K562 (cell line): ENCODE data around the gene MAPK4. TPM values are rescaled to one million over a fixed set of nuclear protein-coding genes. Genes with fewer than 3 reads are reported as not detected.

Experiments used
- MYBL2 ChIP-seq, 2 experiments: fragments of 450-650 bp in 1 of 2; sonication (generic) in 1 of 2; formaldehyde crosslinking in 1 of 2; IDR thresholded peaks; 2 replicates each; pipeline versions ENCODE4 v1.6.1 to v1.8.1; 2017 to 2022; ENCODE audit warnings: borderline replicate concordance in 1 of 2, inconsistent platforms in 1 of 2, low read depth in 1 of 2, mild to moderate bottlenecking in 1 of 2, missing genetic modification reagents in 1 of 2, moderate library complexity in 1 of 2
- TFAM ChIP-seq: fragments of 250-450 bp; sonication (Bioruptor Pico); conservative IDR thresholded peaks from 2 replicates; pipeline ENCODE4 v1.5.0; 2021; ENCODE audit warnings: mild to moderate bottlenecking, moderate library complexity
- polyA plus RNA-seq, 8 experiments: library from polyadenylated mRNA; depleted of rRNA in 4 of 8; stranded (reverse) in 5 of 8; unstranded in 3 of 8; fragments of >200 nt; fragmentation: Nextera tagmentation in 2 of 8; fragmentation: Illumina TruSeq in 1 of 8; extraction: Ambion mirVana in 2 of 8; extraction: Trizol in 1 of 8; gene quantifications; 2 replicates each; pipeline versions ENCODE4 v1.2.1 to v1.2.3, GENCODE V29; 2011 to 2014; ENCODE audit warnings: inconsistent platforms in 1 of 8, missing spikeins in 1 of 8
- total RNA-seq, 7 experiments: library from RNA; depleted of rRNA in 6 of 7; stranded (reverse); fragments of >200 nt in 6 of 7; fragmentation: Illumina TruSeq in 2 of 7; extraction: Trizol in 2 of 7; gene quantifications; 2 replicates each; pipeline versions ENCODE4 v1.2.1 to v1.2.3, GENCODE V29; 2011 to 2021; ENCODE audit warnings: low replicate concordance in 1 of 7
- TF ChIP-seq, protein P1 (sequence below): fragments of 450-650 bp; IDR thresholded peaks from 2 replicates; pipeline ENCODE4 v1.6.1; 2016; ENCODE audit warnings: mild to moderate bottlenecking, moderate library complexity

The MAPK4 gene
- total and polyA plus RNA-seq, 9 of the 15 experiments (the other 6 are each of a cell fraction or from before 2014, with no cell fraction given), result not detected

DNA sequence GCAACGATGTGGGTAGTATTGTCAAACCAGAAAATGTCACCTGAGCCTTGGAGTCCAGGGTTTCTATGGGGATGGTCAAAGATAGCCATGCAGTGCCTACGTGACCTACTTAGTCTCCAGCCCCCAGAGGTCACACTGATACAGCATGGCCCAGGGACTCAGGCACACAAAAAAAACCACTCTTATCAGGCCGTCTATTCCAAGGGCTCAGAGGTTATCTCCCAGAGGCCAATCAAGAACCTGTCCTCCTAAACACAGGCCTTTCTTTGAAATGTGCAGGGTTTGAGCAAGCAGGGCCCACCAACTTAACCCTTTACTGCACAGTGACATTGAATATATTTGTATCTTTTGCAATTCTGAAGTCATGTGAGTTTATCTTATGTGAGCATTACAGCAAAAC, 177.2 kb downstream of the MAPK4 start (continued):
- TF ChIP-seq, protein P1, sequence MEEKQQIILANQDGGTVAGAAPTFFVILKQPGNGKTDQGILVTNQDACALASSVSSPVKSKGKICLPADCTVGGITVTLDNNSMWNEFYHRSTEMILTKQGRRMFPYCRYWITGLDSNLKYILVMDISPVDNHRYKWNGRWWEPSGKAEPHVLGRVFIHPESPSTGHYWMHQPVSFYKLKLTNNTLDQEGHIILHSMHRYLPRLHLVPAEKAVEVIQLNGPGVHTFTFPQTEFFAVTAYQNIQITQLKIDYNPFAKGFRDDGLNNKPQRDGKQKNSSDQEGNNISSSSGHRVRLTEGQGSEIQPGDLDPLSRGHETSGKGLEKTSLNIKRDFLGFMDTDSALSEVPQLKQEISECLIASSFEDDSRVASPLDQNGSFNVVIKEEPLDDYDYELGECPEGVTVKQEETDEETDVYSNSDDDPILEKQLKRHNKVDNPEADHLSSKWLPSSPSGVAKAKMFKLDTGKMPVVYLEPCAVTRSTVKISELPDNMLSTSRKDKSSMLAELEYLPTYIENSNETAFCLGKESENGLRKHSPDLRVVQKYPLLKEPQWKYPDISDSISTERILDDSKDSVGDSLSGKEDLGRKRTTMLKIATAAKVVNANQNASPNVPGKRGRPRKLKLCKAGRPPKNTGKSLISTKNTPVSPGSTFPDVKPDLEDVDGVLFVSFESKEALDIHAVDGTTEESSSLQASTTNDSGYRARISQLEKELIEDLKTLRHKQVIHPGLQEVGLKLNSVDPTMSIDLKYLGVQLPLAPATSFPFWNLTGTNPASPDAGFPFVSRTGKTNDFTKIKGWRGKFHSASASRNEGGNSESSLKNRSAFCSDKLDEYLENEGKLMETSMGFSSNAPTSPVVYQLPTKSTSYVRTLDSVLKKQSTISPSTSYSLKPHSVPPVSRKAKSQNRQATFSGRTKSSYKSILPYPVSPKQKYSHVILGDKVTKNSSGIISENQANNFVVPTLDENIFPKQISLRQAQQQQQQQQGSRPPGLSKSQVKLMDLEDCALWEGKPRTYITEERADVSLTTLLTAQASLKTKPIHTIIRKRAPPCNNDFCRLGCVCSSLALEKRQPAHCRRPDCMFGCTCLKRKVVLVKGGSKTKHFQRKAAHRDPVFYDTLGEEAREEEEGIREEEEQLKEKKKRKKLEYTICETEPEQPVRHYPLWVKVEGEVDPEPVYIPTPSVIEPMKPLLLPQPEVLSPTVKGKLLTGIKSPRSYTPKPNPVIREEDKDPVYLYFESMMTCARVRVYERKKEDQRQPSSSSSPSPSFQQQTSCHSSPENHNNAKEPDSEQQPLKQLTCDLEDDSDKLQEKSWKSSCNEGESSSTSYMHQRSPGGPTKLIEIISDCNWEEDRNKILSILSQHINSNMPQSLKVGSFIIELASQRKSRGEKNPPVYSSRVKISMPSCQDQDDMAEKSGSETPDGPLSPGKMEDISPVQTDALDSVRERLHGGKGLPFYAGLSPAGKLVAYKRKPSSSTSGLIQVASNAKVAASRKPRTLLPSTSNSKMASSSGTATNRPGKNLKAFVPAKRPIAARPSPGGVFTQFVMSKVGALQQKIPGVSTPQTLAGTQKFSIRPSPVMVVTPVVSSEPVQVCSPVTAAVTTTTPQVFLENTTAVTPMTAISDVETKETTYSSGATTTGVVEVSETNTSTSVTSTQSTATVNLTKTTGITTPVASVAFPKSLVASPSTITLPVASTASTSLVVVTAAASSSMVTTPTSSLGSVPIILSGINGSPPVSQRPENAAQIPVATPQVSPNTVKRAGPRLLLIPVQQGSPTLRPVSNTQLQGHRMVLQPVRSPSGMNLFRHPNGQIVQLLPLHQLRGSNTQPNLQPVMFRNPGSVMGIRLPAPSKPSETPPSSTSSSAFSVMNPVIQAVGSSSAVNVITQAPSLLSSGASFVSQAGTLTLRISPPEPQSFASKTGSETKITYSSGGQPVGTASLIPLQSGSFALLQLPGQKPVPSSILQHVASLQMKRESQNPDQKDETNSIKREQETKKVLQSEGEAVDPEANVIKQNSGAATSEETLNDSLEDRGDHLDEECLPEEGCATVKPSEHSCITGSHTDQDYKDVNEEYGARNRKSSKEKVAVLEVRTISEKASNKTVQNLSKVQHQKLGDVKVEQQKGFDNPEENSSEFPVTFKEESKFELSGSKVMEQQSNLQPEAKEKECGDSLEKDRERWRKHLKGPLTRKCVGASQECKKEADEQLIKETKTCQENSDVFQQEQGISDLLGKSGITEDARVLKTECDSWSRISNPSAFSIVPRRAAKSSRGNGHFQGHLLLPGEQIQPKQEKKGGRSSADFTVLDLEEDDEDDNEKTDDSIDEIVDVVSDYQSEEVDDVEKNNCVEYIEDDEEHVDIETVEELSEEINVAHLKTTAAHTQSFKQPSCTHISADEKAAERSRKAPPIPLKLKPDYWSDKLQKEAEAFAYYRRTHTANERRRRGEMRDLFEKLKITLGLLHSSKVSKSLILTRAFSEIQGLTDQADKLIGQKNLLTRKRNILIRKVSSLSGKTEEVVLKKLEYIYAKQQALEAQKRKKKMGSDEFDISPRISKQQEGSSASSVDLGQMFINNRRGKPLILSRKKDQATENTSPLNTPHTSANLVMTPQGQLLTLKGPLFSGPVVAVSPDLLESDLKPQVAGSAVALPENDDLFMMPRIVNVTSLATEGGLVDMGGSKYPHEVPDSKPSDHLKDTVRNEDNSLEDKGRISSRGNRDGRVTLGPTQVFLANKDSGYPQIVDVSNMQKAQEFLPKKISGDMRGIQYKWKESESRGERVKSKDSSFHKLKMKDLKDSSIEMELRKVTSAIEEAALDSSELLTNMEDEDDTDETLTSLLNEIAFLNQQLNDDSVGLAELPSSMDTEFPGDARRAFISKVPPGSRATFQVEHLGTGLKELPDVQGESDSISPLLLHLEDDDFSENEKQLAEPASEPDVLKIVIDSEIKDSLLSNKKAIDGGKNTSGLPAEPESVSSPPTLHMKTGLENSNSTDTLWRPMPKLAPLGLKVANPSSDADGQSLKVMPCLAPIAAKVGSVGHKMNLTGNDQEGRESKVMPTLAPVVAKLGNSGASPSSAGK, result no peak
- TF ChIP-seq TFAM (no peak), MYBL2 (IDR thresholded peaks at IDR 0.05; ENCODE audit: low read depth) (no peak), MYBL2 (CRISPR knock-in tag; IDR thresholded peaks at IDR 0.05; ENCODE audit: borderline replicate concordance) (no peak)
